Adipocyte (in vitro differentiated cells): ENCODE data around the gene AGBL3.
"Not testable (repeated sequence)": the region's sequence is repeated elsewhere in the genome, so short reads cannot be mapped to it uniquely, and the experiment has no call there.

Source experiments
- DNase-seq: peaks from one replicate; pipeline ENCODE4 v3.0.0-alpha.2; 2015; ENCODE audit warnings: low read depth
- H3K27me3 ChIP-seq: replicated peaks from 2 replicates; pipeline ENCODE4 v1.7.0; 2013; ENCODE audit warnings: mild to moderate bottlenecking, low read length, moderate library complexity; ENCODE audit not compliant: control insufficient read depth, insufficient read depth
- H3K36me3 ChIP-seq: 2 replicates; pipeline ENCODE4 v1.7.0; 2013; ENCODE audit warnings: low read length, mild to moderate bottlenecking, moderate library complexity; ENCODE audit not compliant: control insufficient read depth, insufficient read depth, severe bottlenecking
- H3K4me1 ChIP-seq: 2 replicates; pipeline ENCODE4 v1.7.0; 2013; ENCODE audit warnings: mild to moderate bottlenecking, low read length, moderate library complexity; ENCODE audit not compliant: control insufficient read depth, insufficient read depth
- H3K4me3 ChIP-seq: 2 replicates; pipeline ENCODE4 v1.7.0; 2013; ENCODE audit warnings: mild to moderate bottlenecking, low read length, moderate library complexity
- H3K9ac ChIP-seq: 2 replicates; pipeline ENCODE4 v1.7.0; 2013; ENCODE audit warnings: mild to moderate bottlenecking, low read length, moderate library complexity
- H3K9me3 ChIP-seq: 2 replicates; pipeline ENCODE4 v1.7.0; 2013; ENCODE audit warnings: mild to moderate bottlenecking, low read length, moderate library complexity; ENCODE audit not compliant: control insufficient read depth

AGBL3 gene

GRCh38 chr7:135169964-135170273 is 183.6 kb downstream of the AGBL3 start:
- Histone ChIP-seq H3K4me3 (peak overlapping the region; percentile 92), H3K9me3 (no peaks in the 10 kb centered on the region), H3K4me1 (peaks cover 49% of the 10 kb centered on the region), H3K9ac (peak overlapping the region; percentile 97), H3K36me3 (peaks cover 36% of the 10 kb centered on the region), H3K27me3 (no peaks in the 10 kb centered on the region)
- no peak for DNase-seq

- Histone ChIP-seq H3K9ac (peak within 1 kb of the TSS; percentile 97), H3K9me3 (no peaks in the 10 kb centered on the region), H3K4me3 (peak within 1 kb of the TSS; percentile 92), H3K4me1 (peaks cover 44% of the 10 kb centered on the region), H3K27me3 (no peaks in the 10 kb centered on the region), H3K36me3 (peaks cover 33% of the 10 kb centered on the region)
- DNase-seq: peak; percentile 98
These were observed 184.1 kb downstream of the AGBL3 start, which contains the start of gene CYREN for GRCh38 chr7:135170274-135170997. Gene CYREN, minus strand, starts transcription at chr7:135170707. Its CDS starts 1,785 bp downstream, at chr7:135168922.

GRCh38 chr7:135170998-135171481 is 184.7 kb downstream of the AGBL3 start:
- Histone ChIP-seq H3K4me3 (peak overlapping the region; percentile 92), H3K9ac (peak overlapping the region; percentile 97), H3K4me1 (peaks cover 38% of the 10 kb centered on the region), H3K36me3 (peaks cover 27% of the 10 kb centered on the region)
- not testable (repeated sequence) for H3K9me3 ChIP-seq, H3K27me3 ChIP-seq, DNase-seq

- peak overlapping the region; percentile 92 for H3K4me3 ChIP-seq
- H3K4me1 ChIP-seq: peaks cover 33% of the 10 kb centered on the region
- H3K9ac ChIP-seq: peak overlapping the region; percentile 97
- H3K36me3 ChIP-seq: peaks cover 20% of the 10 kb centered on the region
- H3K27me3 ChIP-seq, H3K9me3 ChIP-seq, DNase-seq: not testable (repeated sequence)
These were observed 185.4 kb downstream of the AGBL3 start for GRCh38 chr7:135171581-135172291.

- peaks cover 14% of the 10 kb centered on the region for H3K4me1 ChIP-seq
- H3K4me3 ChIP-seq, DNase-seq, H3K9me3 ChIP-seq, H3K36me3 ChIP-seq, H3K9ac ChIP-seq, H3K27me3 ChIP-seq: not testable (repeated sequence)
These were observed 187.6 kb downstream of the AGBL3 start for GRCh38 chr7:135173916-135174315.

GRCh38 chr7:135174941-135175340 is 188.6 kb downstream of the AGBL3 start:
- no peak overlapping the region for H3K9ac ChIP-seq
- DNase-seq: no peak
- no peak overlapping the region for H3K4me3 ChIP-seq
- peaks cover 6% of the 10 kb centered on the region for H3K4me1 ChIP-seq
- H3K27me3 ChIP-seq: no peaks in the 10 kb centered on the region
- peaks cover 14% of the 10 kb centered on the region for H3K9me3 ChIP-seq
- H3K36me3 ChIP-seq: peaks cover 7% of the 10 kb centered on the region

GRCh38 chr7:135175931-135176330 is 189.6 kb downstream of the AGBL3 start:
- Histone ChIP-seq H3K4me1 (peaks cover 5% of the 10 kb centered on the region), H3K9ac (no peak overlapping the region), H3K9me3 (peaks cover 23% of the 10 kb centered on the region), H3K36me3 (peaks cover 16% of the 10 kb centered on the region), H3K4me3 (no peak overlapping the region), H3K27me3 (no peaks in the 10 kb centered on the region)
- DNase-seq: no peak

GRCh38 chr7:135177028-135177696 is 190.9 kb downstream of the AGBL3 start:
- no peaks in the 10 kb centered on the region for H3K4me1 ChIP-seq
- DNase-seq: no peak
- H3K9ac ChIP-seq: no peak overlapping the region
- H3K9me3 ChIP-seq: peaks cover 36% of the 10 kb centered on the region
- H3K4me3 ChIP-seq: no peak overlapping the region
- H3K27me3 ChIP-seq: no peaks in the 10 kb centered on the region
- peaks cover 28% of the 10 kb centered on the region for H3K36me3 ChIP-seq

GRCh38 chr7:135178364-135178763 is 192.1 kb downstream of the AGBL3 start:
- Histone ChIP-seq H3K9me3 (peaks cover 48% of the 10 kb centered on the region), H3K9ac (no peak overlapping the region), H3K27me3 (no peaks in the 10 kb centered on the region), H3K4me3 (no peak overlapping the region), H3K4me1 (no peaks in the 10 kb centered on the region), H3K36me3 (peaks cover 40% of the 10 kb centered on the region)
- DNase-seq: no peak

- Histone ChIP-seq H3K9ac (no peak overlapping the region), H3K9me3 (peaks cover 58% of the 10 kb centered on the region), H3K27me3 (no peaks in the 10 kb centered on the region), H3K4me1 (no peaks in the 10 kb centered on the region), H3K4me3 (peak overlapping the region; percentile 39), H3K36me3 (peaks cover 51% of the 10 kb centered on the region)
- no peak for DNase-seq
These were observed 193.1 kb downstream of the AGBL3 start for GRCh38 chr7:135179321-135179925.

- peaks cover 56% of the 10 kb centered on the region for H3K36me3 ChIP-seq
- H3K9me3 ChIP-seq: peaks cover 59% of the 10 kb centered on the region
- DNase-seq: no peak
- peak overlapping the region; percentile 39 for H3K4me3 ChIP-seq
- H3K27me3 ChIP-seq: no peaks in the 10 kb centered on the region
- no peaks in the 10 kb centered on the region for H3K4me1 ChIP-seq
- H3K9ac ChIP-seq: no peak overlapping the region
These were observed 193.8 kb downstream of the AGBL3 start for GRCh38 chr7:135180122-135180521.
